ENCODE results near the gene ZGPAT.

GRCh38 chr20:63778034-63778752, 70.4 kb downstream of the ZGPAT start:
- TF ChIP-seq CTCF (conservative IDR thresholded peaks at IDR 0.05) (no peak), EZH2 (IDR thresholded peaks at IDR 0.05; ENCODE audit: low read depth) (no peak)
